GM10248 (cell line): Measurements from ENCODE around the gene PLA2G3.

ENCODE experiments used
- CTCF ChIA-PET: fragments of 300-600 bp; sonication (Branson Sonifier 250); formaldehyde crosslinking; extraction: SDS; loops from one replicate; lab custom pipeline; 2021; ENCODE audit warnings: antibody characterized with exemption; lab: Yijun Ruan, JAX
- POLR2A ChIA-PET: fragments of 350-650 bp; sonication (Branson Sonifier 250); formaldehyde crosslinking; extraction: SDS; loops from one replicate; lab custom pipeline; 2020; ENCODE audit warnings: antibody characterized with exemption; lab: Yijun Ruan, JAX
- DNase-seq: peaks from one replicate; pipeline ENCODE4 v3.0.0; 2012; ENCODE audit errors: extremely low spot score
- TF ChIP-seq, protein P1 (sequence below): IDR thresholded peaks from 2 replicates; pipeline ENCODE4 v1.5.1; 2012; ENCODE audit warnings: mild to moderate bottlenecking, low read depth; ENCODE audit errors: extremely low read depth, missing control alignments, control extremely low read depth

Gene PLA2G3

GRCh38 chr22:31106731-31107177, 33.6 kb downstream of the PLA2G3 start:
- TF ChIP-seq, protein P1, sequence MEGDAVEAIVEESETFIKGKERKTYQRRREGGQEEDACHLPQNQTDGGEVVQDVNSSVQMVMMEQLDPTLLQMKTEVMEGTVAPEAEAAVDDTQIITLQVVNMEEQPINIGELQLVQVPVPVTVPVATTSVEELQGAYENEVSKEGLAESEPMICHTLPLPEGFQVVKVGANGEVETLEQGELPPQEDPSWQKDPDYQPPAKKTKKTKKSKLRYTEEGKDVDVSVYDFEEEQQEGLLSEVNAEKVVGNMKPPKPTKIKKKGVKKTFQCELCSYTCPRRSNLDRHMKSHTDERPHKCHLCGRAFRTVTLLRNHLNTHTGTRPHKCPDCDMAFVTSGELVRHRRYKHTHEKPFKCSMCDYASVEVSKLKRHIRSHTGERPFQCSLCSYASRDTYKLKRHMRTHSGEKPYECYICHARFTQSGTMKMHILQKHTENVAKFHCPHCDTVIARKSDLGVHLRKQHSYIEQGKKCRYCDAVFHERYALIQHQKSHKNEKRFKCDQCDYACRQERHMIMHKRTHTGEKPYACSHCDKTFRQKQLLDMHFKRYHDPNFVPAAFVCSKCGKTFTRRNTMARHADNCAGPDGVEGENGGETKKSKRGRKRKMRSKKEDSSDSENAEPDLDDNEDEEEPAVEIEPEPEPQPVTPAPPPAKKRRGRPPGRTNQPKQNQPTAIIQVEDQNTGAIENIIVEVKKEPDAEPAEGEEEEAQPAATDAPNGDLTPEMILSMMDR = no peak
- DNase-seq = no peak
- POLR2A ChIA-PET = no interaction called here
- CTCF ChIA-PET = interaction anchor here (0.7 to 3.1 kb wide), 8 partner anchors 7 to 166 kb away, joined by 3 to 16 read pairs (median 6); no protein-coding TSS in a partner anchor

GRCh38 chr22:31106001-31106571, 34.2 kb downstream of the PLA2G3 start:
- TF ChIP-seq, protein P1 = no peak
- no peak for DNase-seq
- ChIA-PET CTCF (interaction anchor here (1.5 to 2.1 kb wide), 3 partner anchors 10 to 30 kb away, joined by 3 to 16 read pairs (median 5); no protein-coding TSS in a partner anchor), POLR2A (no interaction called here)

- POLR2A ChIA-PET = no interaction called here
- DNase-seq = no peak
- CTCF ChIA-PET = interaction anchor here (1.4 to 1.5 kb wide), 2 partner anchors 21 to 167 kb away, joined by 4 to 5 read pairs; no protein-coding TSS in a partner anchor
- TF ChIP-seq, protein P1 = no peak
Observed at GRCh38 chr22:31105282-31105929, 34.9 kb downstream of the PLA2G3 start.

GRCh38 chr22:31104869-31105268, 35.4 kb downstream of the PLA2G3 start:
- ChIA-PET CTCF (interaction anchor here (1.4 to 2.0 kb wide), 4 partner anchors 15 to 168 kb away, joined by 4 to 6 read pairs (median 5); no protein-coding TSS in a partner anchor), POLR2A (no interaction called here)
- DNase-seq = peak; percentile 49
- TF ChIP-seq, protein P1 = peak; percentile 19

- TF ChIP-seq, protein P1 = no peak
- ChIA-PET POLR2A (no interaction called here), CTCF (interaction anchor here (1.4 to 3.0 kb wide), 6 partner anchors 14 to 168 kb away, joined by 3 to 15 read pairs (median 5); no protein-coding TSS in a partner anchor)
- DNase-seq = no peak
Observed at GRCh38 chr22:31103899-31104694, 36.2 kb downstream of the PLA2G3 start.

- TF ChIP-seq, protein P1 = no peak
- DNase-seq = no peak
- CTCF ChIA-PET = interaction anchor here (1.6 to 3.0 kb wide), 4 partner anchors 13 to 20 kb away, joined by 3 to 15 read pairs (median 6); no protein-coding TSS in a partner anchor
- POLR2A ChIA-PET = no interaction called here
Observed at GRCh38 chr22:31103111-31103510, 37.2 kb downstream of the PLA2G3 start.
